Measurements from ENCODE around the gene ZNF687. TPM values are rescaled to one million over a fixed set of nuclear protein-coding genes. Genes with fewer than 3 reads are reported as not detected.

The ZNF687 gene
- total RNA-seq, result 10 to 100 TPM; 20.6 to 37.2 (median 27.6) TPM
- 10 to 100 TPM in 1 of 2 donors, 1 to 10 TPM in 1; 6.4 to 16.3 TPM for polyA plus RNA-seq
- long read RNA-seq, donor 1, partial matches to known transcripts, result 14 of 19 reads
- long read RNA-seq, donor 1, other reads (novel, unspliced or antisense), result 5 of 19 reads
- long read RNA-seq, donor 2, transcript ZNF687-207 (3 exons, 840 nt), result major isoform, 6 of 6 reads
- long read RNA-seq, donor 2, partial matches to known transcripts, result 0 of 6 reads
- long read RNA-seq, donor 2, other reads (novel, unspliced or antisense), result 0 of 6 reads
- long read RNA-seq, donor 3, full-length matches to known transcripts, result 1 of 31 reads
- long read RNA-seq, donor 3, partial matches to known transcripts, result 19 of 31 reads
- long read RNA-seq, donor 3, other reads (novel, unspliced or antisense), result 11 of 31 reads

GRCh38 chr1:151281969-151282882 lies at the start of gene ZNF687:
Gene ZNF687 (plus strand): TSS chr1:151282299. CDS start chr1:151286292, 3,993 bp downstream.
- H3K27ac ChIP-seq, result peak within 1 kb of the TSS; percentile 91 to 98
- H3K4me1 ChIP-seq (ENCODE audit: insufficient read depth), result peaks cover 9% of the 10 kb centered on the region
- H3K36me3 ChIP-seq, result no peaks in the 10 kb centered on the region
- TF ChIP-seq CTCF (IDR thresholded peaks at IDR 0.05) (peak in 1 of 3 donors; percentile 16), POLR2A (IDR thresholded peaks at IDR 0.05) (peak; percentile 41), EP300 (IDR thresholded peaks at IDR 0.05) (no peak)
- peak; percentile 100 for DNase-seq
- intact Hi-C loops (cut with DNase I), result no loop called here
- WGBS, 3 donors, result 0 to 1% (median 0%) methylated on average over 53 to 74 of the region's 74 CpGs
- H3K9me3 ChIP-seq, result no peaks in the 10 kb centered on the region
- no peaks in the 10 kb centered on the region for H3K27me3 ChIP-seq
- peak within 1 kb of the TSS; percentile 79 for H3K4me3 ChIP-seq

- no peaks in the 10 kb centered on the region for H3K9me3 ChIP-seq
- no peak overlapping the region for H3K4me3 ChIP-seq
- H3K4me1 ChIP-seq (ENCODE audit: insufficient read depth), result no peaks in the 10 kb centered on the region
- WGBS, 3 donors, result 78 to 81% (median 78%) methylated on average over 6 of the region's 6 CpGs
- DNase-seq, result no peak
- H3K27ac ChIP-seq, result no peak overlapping the region
- no peaks in the 10 kb centered on the region for H3K27me3 ChIP-seq
- intact Hi-C loops (cut with DNase I), result no loop called here
- TF ChIP-seq EP300 (IDR thresholded peaks at IDR 0.05) (no peak), POLR2A (IDR thresholded peaks at IDR 0.05) (no peak), CTCF (IDR thresholded peaks at IDR 0.05) (no peak)
- H3K36me3 ChIP-seq, result no peaks in the 10 kb centered on the region
Measured at GRCh38 chr1:151235235-151235634, 46.9 kb upstream of the ZNF687 start.

- Histone ChIP-seq H3K9me3 (no peaks in the 10 kb centered on the region), H3K27me3 (no peaks in the 10 kb centered on the region), H3K27ac (no peak overlapping the region), H3K4me1 (ENCODE audit: insufficient read depth) (no peaks in the 10 kb centered on the region), H3K36me3 (no peaks in the 10 kb centered on the region), H3K4me3 (no peak overlapping the region)
- no peak for DNase-seq
- whole genome bisulfite sequencing, 3 donors, result 60 to 63% (median 61%) methylated on average over 4 of the region's 4 CpGs
- TF ChIP-seq EP300 (IDR thresholded peaks at IDR 0.05), result no peak
- no peak for TF ChIP-seq CTCF (IDR thresholded peaks at IDR 0.05)
- TF ChIP-seq POLR2A (IDR thresholded peaks at IDR 0.05), result no peak
- intact Hi-C loops (cut with DNase I), result no loop called here
Measured at GRCh38 chr1:151237678-151238466, 44.2 kb upstream of the ZNF687 start.

GRCh38 chr1:151238467-151238739 lies 43.7 kb upstream of the ZNF687 start:
- H3K27ac ChIP-seq, result no peak overlapping the region
- TF ChIP-seq POLR2A (IDR thresholded peaks at IDR 0.05) (no peak), CTCF (IDR thresholded peaks at IDR 0.05) (no peak), EP300 (IDR thresholded peaks at IDR 0.05) (no peak)

More at GRCh38 chr1:151238467-151238739, 43.7 kb upstream of the ZNF687 start:
- H3K4me1 ChIP-seq (ENCODE audit: insufficient read depth), result no peaks in the 10 kb centered on the region
- H3K27me3 ChIP-seq, result no peaks in the 10 kb centered on the region
- H3K36me3 ChIP-seq, result no peaks in the 10 kb centered on the region
- WGBS, 3 donors, result 11 to 26% (median 21%) methylated on average over 1 of the region's 1 CpG
- H3K9me3 ChIP-seq, result no peaks in the 10 kb centered on the region
- no peak for DNase-seq
- H3K4me3 ChIP-seq, result no peak overlapping the region
- intact Hi-C loops (cut with DNase I), result no loop called here
